K562 (cell line): ENCODE measurements around the gene GPD2. TPM values are rescaled to one million over a fixed set of nuclear protein-coding genes. Genes with fewer than 3 reads are reported as not detected.

Experiments
- BACH1 ChIP-seq: fragments of 200-800 bp; sonication (Bioruptor generic); IDR thresholded peaks from 2 replicates; pipeline ENCODE4 v1.6.1; 2016; ENCODE audit warnings: missing genetic modification characterization, missing compliant biosample characterization
- BCOR ChIP-seq: fragments of 450-650 bp; IDR thresholded peaks from 2 replicates; pipeline ENCODE4 v1.6.1; 2016
- CBFB ChIP-seq: sonication (generic); formaldehyde crosslinking; IDR thresholded peaks from 2 replicates; pipeline ENCODE4 v1.4.0; 2020; ENCODE audit warnings: mild to moderate bottlenecking, missing genetic modification reagents
- DDX20 ChIP-seq: fragments of 450-650 bp; IDR thresholded peaks from 2 replicates; pipeline ENCODE4 v1.6.1; 2016; ENCODE audit warnings: missing genetic modification characterization, low read depth, mild to moderate bottlenecking, missing compliant biosample characterization, moderate library complexity
- EWSR1 ChIP-seq: fragments of 450-650 bp; IDR thresholded peaks from 2 replicates; pipeline ENCODE4 v1.6.1; 2018; ENCODE audit warnings: borderline replicate concordance, mild to moderate bottlenecking, low read depth, moderate library complexity; ENCODE audit not compliant: partially characterized antibody
- FOXA3 ChIP-seq, 2 experiments: fragments of 450-650 bp in 1 of 2; sonication (generic) in 1 of 2; formaldehyde crosslinking; IDR thresholded peaks in 1 of 2; conservative IDR thresholded peaks in 1 of 2; 2 replicates each; pipeline versions ENCODE4 v1.4.0 to v1.8.0; 2020 to 2022; ENCODE audit warnings: mild to moderate bottlenecking in 2 of 2, missing genetic modification reagents in 1 of 2
- FOXJ2 ChIP-seq: fragments of 200-800 bp; sonication (Bioruptor generic); IDR thresholded peaks from 2 replicates; pipeline ENCODE4 v1.6.1; 2016; ENCODE audit warnings: missing genetic modification characterization, missing compliant biosample characterization
- GTF2B ChIP-seq: IDR thresholded peaks from 2 replicates; pipeline ENCODE4 v1.6.1; 2011; ENCODE audit not compliant: insufficient read length; ENCODE audit errors: extremely low read depth
- HIVEP1 ChIP-seq: fragments of 250-450 bp; sonication (Bioruptor Pico); IDR thresholded peaks from 2 replicates; pipeline ENCODE4 v1.4.0; 2020; ENCODE audit warnings: mild to moderate bottlenecking
- MXI1 ChIP-seq: IDR thresholded peaks from 2 replicates; pipeline ENCODE4 v1.6.1; 2011; ENCODE audit warnings: low read depth, mild to moderate bottlenecking, improper control_type of control experiment, low read length
- NCOA4 ChIP-seq: fragments of 450-650 bp; IDR thresholded peaks from 2 replicates; pipeline ENCODE4 v1.6.1; 2018; ENCODE audit warnings: mild to moderate bottlenecking; ENCODE audit not compliant: partially characterized antibody
- NFIX ChIP-seq: fragments of 250-450 bp; sonication (Bioruptor Pico); IDR thresholded peaks from 2 replicates; pipeline ENCODE4 v1.4.0; 2020; ENCODE audit warnings: low read depth, mild to moderate bottlenecking, moderate library complexity
- RFX1 ChIP-seq: fragments of 450-650 bp; IDR thresholded peaks from 2 replicates; pipeline ENCODE4 v1.6.1; 2016; ENCODE audit warnings: mild to moderate bottlenecking, moderate library complexity
- SMARCE1 ChIP-seq: fragments of 450-650 bp; IDR thresholded peaks from 2 replicates; pipeline ENCODE4 v1.7.1; 2016; ENCODE audit warnings: mild to moderate bottlenecking
- TEAD1 ChIP-seq, 2 experiments: fragments of 450-650 bp in 1 of 2; sonication (generic) in 1 of 2; formaldehyde crosslinking; IDR thresholded peaks; 2 replicates each; pipeline versions ENCODE4 v1.4.0 to v1.8.0; 2020 to 2022; ENCODE audit warnings: mild to moderate bottlenecking in 2 of 2, missing genetic modification reagents in 1 of 2
- VEZF1 ChIP-seq: fragments of 200-800 bp; sonication (Bioruptor generic); IDR thresholded peaks from 2 replicates; pipeline ENCODE4 v1.6.1; 2017; ENCODE audit warnings: missing genetic modification characterization, missing compliant biosample characterization
- ZBTB1 ChIP-seq: sonication (generic); formaldehyde crosslinking; IDR thresholded peaks from 2 replicates; pipeline ENCODE4 v1.8.1; 2023; ENCODE audit warnings: missing genetic modification reagents, low read depth, mild to moderate bottlenecking, borderline replicate concordance
- ZNF140 ChIP-seq: fragments of 250-450 bp; sonication (Bioruptor Pico); IDR thresholded peaks from 2 replicates; pipeline ENCODE4 v1.8.0; 2021; ENCODE audit warnings: moderate library complexity, mild to moderate bottlenecking, inconsistent platforms
- ZNF785 ChIP-seq: fragments of 250-450 bp; sonication (Bioruptor Pico); IDR thresholded peaks from 2 replicates; pipeline ENCODE4 v1.4.0; 2020; ENCODE audit warnings: mild to moderate bottlenecking
- polyA plus RNA-seq, 8 experiments: library from polyadenylated mRNA; depleted of rRNA in 4 of 8; stranded (reverse) in 5 of 8; unstranded in 3 of 8; fragments of >200 nt; fragmentation: Nextera tagmentation in 2 of 8; fragmentation: Illumina TruSeq in 1 of 8; extraction: Ambion mirVana in 2 of 8; extraction: Trizol in 1 of 8; gene quantifications; 2 replicates each; pipeline versions ENCODE4 v1.2.1 to v1.2.3, GENCODE V29; 2011 to 2014; ENCODE audit warnings: inconsistent platforms in 1 of 8, missing spikeins in 1 of 8
- total RNA-seq, 7 experiments: library from RNA; depleted of rRNA in 6 of 7; stranded (reverse); fragments of >200 nt in 6 of 7; fragmentation: Illumina TruSeq in 2 of 7; extraction: Trizol in 2 of 7; gene quantifications; 2 replicates each; pipeline versions ENCODE4 v1.2.1 to v1.2.3, GENCODE V29; 2011 to 2021; ENCODE audit warnings: low replicate concordance in 1 of 7
- TF ChIP-seq, protein P1 (sequence below): fragments of 450-650 bp; IDR thresholded peaks from 2 replicates; pipeline ENCODE4 v1.7.1; 2018; ENCODE audit warnings: mild to moderate bottlenecking, low read depth; ENCODE audit not compliant: partially characterized antibody
- TF ChIP-seq, protein P2 (sequence below): fragments of 250-450 bp; sonication (Bioruptor Pico); IDR thresholded peaks from 2 replicates; pipeline ENCODE4 v1.5.0; 2021; ENCODE audit warnings: mild to moderate bottlenecking, moderate library complexity

Gene GPD2
- total and polyA plus RNA-seq, 9 of the 15 experiments (the other 6 are each of a cell fraction or from before 2014, with no cell fraction given): 5.2 to 39.2 (median 19.0) TPM

DNA sequence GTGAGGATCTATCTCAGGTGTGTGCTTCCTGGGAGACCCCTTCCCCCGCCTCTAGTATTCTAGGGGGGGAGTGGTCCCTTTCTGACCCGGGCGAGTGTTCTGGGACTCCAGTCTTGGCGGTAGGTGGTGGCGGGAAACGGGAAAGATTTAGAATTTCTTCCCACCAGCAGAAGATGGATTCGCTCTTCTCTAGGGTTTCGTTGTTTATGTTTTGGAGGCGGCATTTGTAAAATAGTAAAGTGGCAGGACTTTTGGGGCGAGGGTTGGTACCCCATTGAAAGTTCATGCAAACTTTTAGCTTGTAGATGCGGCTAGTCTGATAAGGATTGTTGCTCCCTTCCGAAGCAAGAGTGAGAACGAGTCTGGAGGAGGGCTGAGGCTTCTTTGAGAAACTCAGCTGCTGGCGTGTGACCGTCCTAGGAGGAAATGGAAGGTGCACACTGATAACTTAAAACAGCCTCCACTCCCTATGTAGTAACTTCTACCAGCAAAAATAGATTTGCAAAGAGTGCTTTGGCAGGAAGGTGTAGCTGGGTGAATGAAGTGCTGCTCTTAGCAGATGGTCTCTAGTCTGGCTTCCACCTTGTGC lies 412 bp downstream of the GPD2 start (continued):
- TF ChIP-seq, protein P1, sequence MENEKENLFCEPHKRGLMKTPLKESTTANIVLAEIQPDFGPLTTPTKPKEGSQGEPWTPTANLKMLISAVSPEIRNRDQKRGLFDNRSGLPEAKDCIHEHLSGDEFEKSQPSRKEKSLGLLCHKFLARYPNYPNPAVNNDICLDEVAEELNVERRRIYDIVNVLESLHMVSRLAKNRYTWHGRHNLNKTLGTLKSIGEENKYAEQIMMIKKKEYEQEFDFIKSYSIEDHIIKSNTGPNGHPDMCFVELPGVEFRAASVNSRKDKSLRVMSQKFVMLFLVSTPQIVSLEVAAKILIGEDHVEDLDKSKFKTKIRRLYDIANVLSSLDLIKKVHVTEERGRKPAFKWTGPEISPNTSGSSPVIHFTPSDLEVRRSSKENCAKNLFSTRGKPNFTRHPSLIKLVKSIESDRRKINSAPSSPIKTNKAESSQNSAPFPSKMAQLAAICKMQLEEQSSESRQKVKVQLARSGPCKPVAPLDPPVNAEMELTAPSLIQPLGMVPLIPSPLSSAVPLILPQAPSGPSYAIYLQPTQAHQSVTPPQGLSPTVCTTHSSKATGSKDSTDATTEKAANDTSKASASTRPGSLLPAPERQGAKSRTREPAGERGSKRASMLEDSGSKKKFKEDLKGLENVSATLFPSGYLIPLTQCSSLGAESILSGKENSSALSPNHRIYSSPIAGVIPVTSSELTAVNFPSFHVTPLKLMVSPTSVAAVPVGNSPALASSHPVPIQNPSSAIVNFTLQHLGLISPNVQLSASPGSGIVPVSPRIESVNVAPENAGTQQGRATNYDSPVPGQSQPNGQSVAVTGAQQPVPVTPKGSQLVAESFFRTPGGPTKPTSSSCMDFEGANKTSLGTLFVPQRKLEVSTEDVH: peak; percentile 82
- TF ChIP-seq FOXA3 (CRISPR knock-in tag; conservative IDR thresholded peaks at IDR 0.05 in 1 of 2, IDR thresholded peaks at IDR 0.05 in 1 of 2): no peak
- TF ChIP-seq MXI1: no peak
- no peak for TF ChIP-seq DDX20
- no peak for TF ChIP-seq BCOR
- TF ChIP-seq ZBTB1: no peak
- TF ChIP-seq CBFB (CRISPR knock-in tag): no peak
- no peak for TF ChIP-seq ZNF785 (CRISPR knock-in tag)
- TF ChIP-seq NCOA4: no peak
- TF ChIP-seq VEZF1 (CRISPR knock-in tag): no peak
- no peak for TF ChIP-seq FOXJ2 (tag)
- TF ChIP-seq BACH1 (tag): no peak
- TF ChIP-seq TEAD1 (CRISPR knock-in tag; IDR thresholded peaks at IDR 0.05): 0 out of 4 replicates have a peak, but pooled peaks of 1 of the 2 experiments have one; percentile 6
- no peak for TF ChIP-seq GTF2B
- no peak for TF ChIP-seq EWSR1
- no peak for TF ChIP-seq RFX1
- TF ChIP-seq, protein P2, sequence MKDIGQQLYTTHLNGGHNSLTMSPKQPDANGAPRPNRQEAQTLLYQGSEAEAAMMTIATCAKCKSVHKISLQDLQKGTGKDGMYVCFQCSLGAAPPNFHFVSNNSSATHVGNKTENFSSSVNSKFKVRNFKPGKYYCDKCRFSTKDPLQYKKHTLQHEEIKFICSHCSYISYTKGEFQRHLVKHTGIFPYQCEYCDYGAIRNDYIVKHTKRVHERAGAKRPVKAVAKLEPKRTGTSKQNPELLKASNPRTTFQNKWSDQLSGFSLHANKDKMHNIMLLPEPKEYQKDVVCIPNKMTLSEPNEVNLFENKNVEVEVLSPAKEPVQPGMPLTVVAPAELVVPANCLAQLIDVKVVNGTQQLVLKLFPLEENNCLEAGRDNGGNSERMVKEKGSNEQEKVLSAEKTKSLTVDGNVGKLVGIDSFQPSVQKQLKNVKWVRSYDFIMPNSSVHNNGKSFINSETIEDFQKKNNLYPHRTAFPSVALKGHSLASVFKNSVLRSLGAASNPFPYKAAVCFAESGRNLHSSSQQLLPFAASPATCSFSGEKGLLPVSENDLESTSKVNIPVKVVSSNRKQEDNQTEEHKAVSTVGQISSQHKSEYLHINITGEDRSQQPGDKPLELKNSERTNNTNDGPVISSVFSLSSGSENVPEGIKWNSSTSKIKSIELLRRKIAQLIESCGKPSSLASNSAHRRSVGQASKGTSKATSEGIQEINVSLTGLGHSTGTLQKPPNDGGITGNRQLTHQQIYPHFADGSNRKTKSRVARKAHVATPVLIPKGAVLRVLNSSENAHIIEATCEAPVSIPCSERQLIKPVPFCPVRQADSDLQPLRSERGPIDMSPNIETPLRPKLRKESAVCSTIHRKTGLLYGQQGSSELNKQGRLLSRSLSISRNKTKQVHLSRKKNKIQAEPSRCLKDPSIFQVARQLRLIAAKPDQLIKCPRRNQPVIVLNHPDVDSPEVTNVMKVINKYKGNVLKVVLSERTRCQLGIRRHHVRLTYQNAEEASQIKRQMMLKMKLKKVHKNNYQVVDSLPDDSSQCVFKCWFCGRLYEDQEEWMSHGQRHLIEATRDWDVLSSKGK (CRISPR knock-in tag): no peak
- TF ChIP-seq SMARCE1: peak; percentile 26; the same call in 1 of the 2 replicates
- TF ChIP-seq HIVEP1 (CRISPR knock-in tag): no peak
- TF ChIP-seq NFIX: no peak
- no peak for TF ChIP-seq ZNF140 (CRISPR knock-in tag)
